ENCODE data around the gene MRGPRF.

The MRGPRF gene

DNA sequence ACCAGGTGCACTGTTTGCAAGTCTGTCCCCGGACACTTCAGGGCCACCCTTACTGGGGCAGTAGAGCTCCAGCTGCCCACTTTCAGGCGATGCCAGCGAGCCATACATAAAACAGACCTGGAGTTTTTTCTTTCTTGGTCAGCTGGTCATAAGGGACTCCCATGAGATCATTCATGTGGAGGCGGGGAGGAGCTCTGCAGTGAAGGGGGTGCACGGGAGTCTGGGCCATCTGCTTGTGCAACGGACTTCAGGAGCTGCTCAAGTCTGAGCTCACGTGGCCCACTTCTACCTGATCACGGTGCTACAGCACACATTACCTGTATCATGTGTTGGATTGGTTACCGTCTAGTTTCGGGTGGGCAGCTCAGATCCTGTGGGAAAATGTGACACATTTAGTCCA lies 9.2 kb upstream of the MRGPRF start:
- DNase-seq (ENCODE audit: low read depth in 2 of 2) = no peak

GRCh38 chr11:69018924-69019323 lies 5.9 kb upstream of the MRGPRF start:
- DNase-seq (ENCODE audit: low read depth in 2 of 2) = no peak

DNA sequence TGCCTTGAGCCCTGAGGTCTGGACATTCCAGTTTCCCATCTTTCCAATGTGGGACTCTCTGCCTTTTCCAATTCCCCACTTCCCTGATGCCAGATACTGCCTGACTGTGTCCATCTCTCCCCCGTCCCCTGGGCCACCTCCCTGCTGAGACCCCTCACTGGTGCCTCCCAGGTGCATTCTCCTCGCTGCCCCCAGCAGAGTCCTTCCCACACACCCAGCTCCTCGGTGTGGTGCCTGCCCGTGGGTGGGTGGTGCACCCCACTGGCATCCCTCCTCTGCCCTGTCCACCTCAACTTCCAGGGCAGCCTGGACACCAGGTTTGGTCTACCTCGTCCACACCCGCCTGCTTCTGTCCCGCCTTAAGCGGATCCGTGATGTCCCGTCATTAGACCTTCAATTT lies 4.9 kb upstream of the MRGPRF start:
- DNase-seq (ENCODE audit: low read depth in 2 of 2) = no peak

GRCh38 chr11:69014898-69015549 lies 2.0 kb upstream of the MRGPRF start:
- DNase-seq (ENCODE audit: low read depth in 2 of 2) = no peak

DNA sequence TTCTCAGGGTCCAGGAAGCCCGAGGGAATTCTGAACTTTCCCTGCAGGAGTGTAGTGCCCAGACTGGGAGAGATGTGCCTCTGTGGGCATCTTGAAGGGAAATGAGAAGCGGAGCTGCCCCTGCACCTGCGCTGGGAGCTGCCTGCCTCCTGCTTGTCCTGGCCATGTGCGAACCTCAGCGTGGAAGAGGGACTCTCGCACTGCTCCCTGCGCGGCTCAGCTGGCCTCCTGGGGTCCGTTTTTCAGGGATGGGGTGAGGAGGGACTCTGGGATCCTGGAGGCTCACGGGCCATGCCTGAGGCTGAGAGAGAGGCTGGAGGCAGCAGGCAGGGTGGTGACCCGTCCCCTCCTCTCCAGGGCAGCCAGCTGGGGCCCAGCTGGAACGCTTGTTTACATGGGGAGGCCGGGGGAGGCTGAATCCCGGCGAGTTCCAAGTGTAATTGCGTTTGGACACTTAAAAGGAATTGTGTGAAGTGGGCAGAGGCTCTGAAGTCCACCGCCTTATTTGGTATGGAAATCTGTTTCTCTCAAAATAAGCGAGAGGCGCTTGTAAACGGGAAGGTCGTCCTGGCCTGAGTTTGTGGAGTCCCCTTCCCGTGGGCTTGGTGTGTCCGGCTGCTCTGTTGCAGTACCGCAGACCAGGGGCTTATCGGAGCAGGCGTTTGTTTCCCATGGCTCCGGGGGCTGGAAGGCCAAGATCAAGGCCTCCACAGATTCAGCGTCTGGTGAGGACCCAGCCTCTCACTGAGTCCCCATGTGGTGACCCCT lies 1.2 kb upstream of the MRGPRF start:
- DNase-seq (ENCODE audit: low read depth in 2 of 2) = no peak

DNA sequence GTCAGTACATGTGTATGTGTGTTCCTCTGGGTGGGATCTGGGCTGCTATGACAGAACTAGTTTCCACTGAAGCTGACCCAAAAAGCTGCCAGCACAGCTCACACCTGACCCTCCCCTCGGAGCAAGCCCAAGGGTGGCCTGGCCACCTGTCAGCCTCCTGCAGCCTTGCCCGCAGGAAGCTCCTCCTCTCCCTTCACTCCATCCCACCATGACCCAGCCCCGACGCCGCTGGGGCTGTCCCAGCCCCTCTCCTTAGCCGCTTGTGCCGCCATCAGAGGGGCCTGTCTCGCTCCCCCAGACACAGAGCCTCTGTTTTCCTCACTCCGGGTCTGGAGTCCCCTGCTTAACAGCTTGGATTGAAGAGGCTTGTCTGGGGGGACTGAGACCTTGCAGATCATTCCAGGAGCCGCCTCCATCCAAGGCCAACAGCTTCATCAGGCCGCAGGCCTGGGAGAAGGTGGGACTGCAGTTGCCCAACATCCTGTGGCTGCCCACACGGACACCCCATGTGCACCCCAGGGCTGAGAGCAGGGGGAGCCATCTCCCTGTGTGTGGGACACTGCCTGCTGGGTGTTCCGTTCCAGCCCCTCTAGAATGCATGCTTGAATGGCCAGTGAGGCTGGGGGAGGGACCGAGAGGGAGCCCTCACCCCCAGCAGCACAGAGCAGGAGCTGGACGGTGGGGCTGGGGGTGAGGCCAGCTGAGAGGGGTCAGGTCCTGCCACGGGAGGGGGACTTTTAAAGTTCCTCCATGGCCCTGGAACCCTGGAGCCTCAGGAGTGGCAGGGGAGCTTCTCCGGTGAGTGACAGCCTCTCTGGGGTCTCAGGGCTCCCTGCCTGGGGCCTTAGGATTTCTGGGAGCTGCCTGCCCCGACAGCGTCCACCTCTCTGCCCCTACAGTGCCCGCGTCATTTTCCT lies 696 bp downstream of the MRGPRF start:
- no peak for DNase-seq (ENCODE audit: low read depth in 2 of 2)

GRCh38 chr11:69011624-69012091 lies 1.4 kb downstream of the MRGPRF start:
- DNase-seq (ENCODE audit: low read depth in 2 of 2) = no peak

DNA sequence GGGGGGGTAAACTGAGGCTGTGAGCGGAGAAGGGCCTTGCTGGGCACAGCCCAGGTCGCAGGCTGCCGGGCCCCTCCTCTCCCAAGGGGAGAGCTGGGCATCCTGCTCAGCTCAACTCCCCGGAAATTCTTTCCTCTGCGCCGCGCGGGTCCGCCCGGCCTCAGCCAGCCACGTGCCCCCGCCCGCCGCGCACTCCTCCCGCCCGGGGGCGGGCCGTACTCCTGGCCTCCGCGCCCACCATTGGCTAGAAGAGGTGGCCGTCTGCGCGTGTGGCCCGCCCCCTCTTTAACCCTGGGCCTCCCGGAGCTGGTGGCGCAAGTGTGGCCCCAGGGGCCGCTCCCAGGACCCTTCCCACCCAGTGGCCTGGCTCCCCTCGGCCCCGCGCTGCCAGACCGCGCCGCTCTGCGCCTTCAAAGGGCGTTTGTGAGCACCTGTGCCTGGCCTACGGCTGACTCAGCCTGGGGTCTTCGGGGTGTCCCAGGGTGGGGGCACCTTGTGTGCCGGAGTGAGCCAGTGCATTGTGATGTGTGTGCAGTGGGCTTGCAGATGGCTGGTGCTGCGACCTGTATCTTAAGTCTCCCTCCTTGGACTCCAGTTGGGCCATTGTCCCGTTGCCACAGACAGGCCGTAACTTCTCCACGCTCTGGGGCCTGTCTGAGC lies 2.0 kb downstream of the MRGPRF start:
- no peak for DNase-seq (ENCODE audit: low read depth in 2 of 2)

- DNase-seq (ENCODE audit: low read depth in 2 of 2) = no peak
These were observed 2.6 kb downstream of the MRGPRF start for GRCh38 chr11:69010361-69010891.

- DNase-seq (ENCODE audit: low read depth in 2 of 2) = no peak
These were observed 3.4 kb downstream of the MRGPRF start for GRCh38 chr11:69009441-69010211.

DNA sequence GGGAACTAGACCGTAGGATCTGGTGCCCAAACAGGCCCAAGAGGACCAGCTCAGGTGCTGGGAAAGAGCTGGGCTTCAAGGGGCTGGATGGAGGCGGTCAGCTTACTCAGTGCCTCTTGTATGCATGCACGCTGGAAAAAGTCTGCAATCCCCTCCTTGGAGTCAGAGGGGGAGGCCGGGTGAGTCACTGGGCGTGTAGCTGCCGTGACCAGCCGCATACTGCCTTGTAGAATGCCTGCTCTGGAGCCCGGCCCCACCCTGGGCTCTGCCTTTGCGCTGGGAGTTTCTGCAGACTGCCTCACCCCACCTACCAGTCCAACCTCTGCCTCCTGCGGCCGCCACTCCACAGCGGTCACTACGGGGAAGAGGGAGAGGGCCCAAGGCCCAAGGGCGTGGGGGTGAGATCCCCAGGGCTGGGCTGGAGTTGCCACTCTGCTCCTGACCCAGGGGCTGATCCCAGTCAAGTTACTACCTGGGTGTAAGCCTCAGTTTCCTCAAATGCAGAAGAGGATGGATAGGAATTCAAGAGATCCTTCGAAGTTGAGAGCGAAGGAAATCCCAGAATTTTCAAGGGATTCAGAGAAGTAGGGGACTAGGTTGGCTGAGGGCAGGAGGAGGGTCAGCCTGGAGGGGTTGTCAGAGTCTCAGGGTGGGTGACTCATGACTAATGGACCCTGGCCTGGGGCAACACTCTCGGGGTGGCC lies 4.2 kb downstream of the MRGPRF start:
- no peak for DNase-seq (ENCODE audit: low read depth in 2 of 2)

GRCh38 chr11:69007975-69008381 lies 5.1 kb downstream of the MRGPRF start:
- no peak for DNase-seq (ENCODE audit: low read depth in 2 of 2)

- DNase-seq (ENCODE audit: low read depth in 2 of 2) = no peak
These were observed 6.2 kb downstream of the MRGPRF start for GRCh38 chr11:69006816-69007215.

DNA sequence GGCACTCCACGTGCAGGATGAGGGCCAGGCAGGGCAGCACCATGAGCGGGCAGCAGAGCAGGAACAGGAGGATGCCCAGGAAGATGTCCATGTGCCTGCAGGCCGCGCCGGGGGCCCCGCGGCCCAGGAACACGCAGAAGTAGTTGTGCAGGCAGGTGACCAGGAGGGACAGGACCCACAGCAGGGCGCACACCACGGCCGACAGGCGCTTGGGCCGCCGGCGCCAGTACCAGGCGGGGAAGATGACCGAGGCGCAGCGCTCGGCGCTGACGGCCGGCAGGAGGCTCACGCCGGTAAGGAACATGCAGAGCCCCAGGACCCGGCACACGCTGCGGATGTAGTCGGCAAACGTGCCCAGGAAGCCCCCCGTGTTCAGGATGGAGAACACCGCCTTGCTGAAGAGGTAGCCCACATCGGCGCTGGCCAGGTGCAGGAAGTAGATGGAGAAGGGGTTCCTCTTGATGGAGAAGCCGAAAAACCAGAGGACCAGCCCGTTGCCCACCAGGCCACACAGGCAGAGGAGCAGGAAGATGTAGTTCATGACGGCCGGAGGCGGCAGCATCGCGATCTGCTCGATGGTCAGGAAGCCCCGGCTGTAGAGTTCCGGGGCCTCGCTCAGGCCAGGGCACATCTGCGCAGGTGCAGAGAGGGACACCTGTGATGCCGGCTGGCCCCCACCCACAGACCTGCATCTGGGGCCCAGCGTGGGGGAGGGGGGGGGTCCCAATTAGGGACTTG lies 7.2 kb downstream of the MRGPRF start:
- DNase-seq (ENCODE audit: low read depth in 2 of 2) = no peak

- DNase-seq (ENCODE audit: low read depth in 2 of 2) = no peak
These were observed 7.8 kb downstream of the MRGPRF start for GRCh38 chr11:69005183-69005630.

- no peak for DNase-seq (ENCODE audit: low read depth in 2 of 2)
These were observed 8.4 kb downstream of the MRGPRF start for GRCh38 chr11:69004411-69005182.

- DNase-seq (ENCODE audit: low read depth in 2 of 2) = no peak
These were observed 9.1 kb downstream of the MRGPRF start for GRCh38 chr11:69003866-69004367.

GRCh38 chr11:69003301-69003865 lies 9.7 kb downstream of the MRGPRF start:
- DNase-seq (ENCODE audit: low read depth in 2 of 2) = no peak
